MV-4-11 (cell line): ENCODE results near the gene ALCAM.

Experiments
- DNase-seq: peaks from one replicate; lab custom pipeline; 2025; lab: John Stamatoyannopoulos, UW

Gene ALCAM

GRCh38 chr3:105429034-105429762 is 62.5 kb downstream of the ALCAM start:
- no peak for DNase-seq

- DNase-seq = peak; percentile 78
These were observed 63.7 kb downstream of the ALCAM start for GRCh38 chr3:105430455-105430854.

GRCh38 chr3:105431200-105431599 is 64.5 kb downstream of the ALCAM start:
- no peak for DNase-seq

GRCh38 chr3:105435277-105435676 is 68.6 kb downstream of the ALCAM start:
- DNase-seq = no peak

GRCh38 chr3:105436687-105437086 is 70.0 kb downstream of the ALCAM start:
- no peak for DNase-seq

- DNase-seq = no peak
These were observed 73.4 kb downstream of the ALCAM start for GRCh38 chr3:105440113-105440512.

DNA sequence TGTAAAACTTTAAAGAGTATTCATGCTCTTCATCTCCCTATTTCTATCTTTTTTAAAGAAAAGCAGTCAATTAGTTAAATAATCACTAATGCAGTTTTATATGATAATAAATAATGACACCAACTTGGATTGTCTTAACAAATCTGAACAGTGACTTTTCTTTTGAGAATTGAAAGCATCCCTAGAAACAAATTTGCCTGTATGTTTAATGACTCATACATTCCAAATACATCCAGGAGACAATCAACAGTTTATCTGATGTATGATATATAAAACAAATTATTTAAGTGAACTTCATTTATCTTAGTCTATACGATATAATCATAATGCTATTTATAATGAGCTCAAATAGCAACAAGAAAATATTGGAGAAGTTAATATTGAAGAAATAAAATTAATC is 78.0 kb downstream of the ALCAM start:
- DNase-seq = no peak

- DNase-seq = no peak
These were observed 81.8 kb downstream of the ALCAM start for GRCh38 chr3:105448338-105448982.

DNA sequence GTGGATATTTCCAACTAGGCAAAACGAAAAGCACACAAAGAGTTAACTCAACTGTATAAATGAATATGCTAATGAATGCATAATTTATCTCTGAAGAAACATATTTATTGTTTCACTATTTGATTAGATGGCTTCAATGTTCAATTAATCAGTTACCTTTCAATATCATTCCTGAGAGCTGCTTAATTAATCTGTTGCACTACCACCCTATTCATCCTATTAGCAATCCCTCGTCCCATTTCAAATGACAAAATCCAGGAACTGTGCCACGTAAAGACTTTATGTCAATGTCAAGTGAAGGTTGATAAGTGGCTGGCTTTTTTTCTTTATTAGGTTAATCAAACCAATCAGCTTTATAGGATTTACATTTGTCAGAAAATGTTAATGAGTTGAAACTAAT is 82.7 kb downstream of the ALCAM start:
- no peak for DNase-seq

GRCh38 chr3:105456017-105456416 is 89.3 kb downstream of the ALCAM start:
- no peak for DNase-seq

DNA sequence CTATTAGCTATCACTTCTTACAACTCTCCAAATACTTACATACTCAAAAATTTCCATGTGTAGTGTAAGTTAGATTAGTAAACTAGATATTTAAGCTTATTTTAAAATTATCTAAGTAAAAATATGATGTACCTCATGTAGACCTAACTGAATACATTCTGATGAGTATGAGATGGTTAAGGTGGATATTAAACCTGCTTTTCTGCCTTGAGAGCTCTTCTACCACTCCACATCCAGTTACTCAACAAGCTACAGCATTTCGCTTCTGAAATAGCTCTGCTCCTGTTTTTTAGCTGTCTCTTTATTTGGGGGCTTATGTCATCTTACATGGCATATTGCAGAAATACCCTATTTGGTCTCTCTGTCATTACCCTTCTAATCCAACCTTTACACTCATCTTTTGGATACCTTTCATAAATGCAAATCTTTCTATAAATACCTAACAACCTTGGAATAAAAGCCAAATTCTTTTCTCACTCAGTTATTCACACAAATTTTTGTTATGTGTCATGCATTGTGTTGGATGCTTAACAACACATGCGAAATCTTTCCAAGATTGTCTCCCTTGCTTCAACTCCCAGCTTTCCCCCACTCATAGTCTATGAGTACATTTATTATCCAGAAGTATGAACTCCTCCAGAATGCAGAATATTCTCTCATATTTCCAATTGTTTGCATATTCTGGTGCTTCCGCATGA is 92.0 kb downstream of the ALCAM start:
- no peak for DNase-seq

GRCh38 chr3:105459566-105460290 is 93.0 kb downstream of the ALCAM start:
- DNase-seq = no peak

DNA sequence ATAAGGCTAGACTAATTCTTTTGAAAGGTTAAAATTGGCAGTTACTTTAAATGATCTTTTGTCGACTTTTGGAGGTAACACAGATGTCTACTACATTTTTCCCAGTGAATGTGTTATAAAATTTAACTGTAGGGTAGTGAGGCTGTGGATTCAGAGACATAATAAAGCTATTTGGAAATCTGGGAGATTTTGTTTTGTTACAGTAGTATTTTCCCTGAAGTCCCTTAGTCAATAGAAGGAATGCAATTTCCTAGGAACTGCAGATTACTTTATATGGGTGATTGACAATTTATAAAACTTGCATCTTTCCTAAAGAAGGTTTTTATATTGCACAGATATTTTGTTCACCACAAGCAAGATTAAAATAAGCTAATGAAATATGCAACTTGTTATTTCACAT is 96.9 kb downstream of the ALCAM start:
- DNase-seq = no peak

- DNase-seq = no peak
These were observed 98.6 kb downstream of the ALCAM start for GRCh38 chr3:105465251-105465853.

- no peak for DNase-seq
These were observed 99.4 kb downstream of the ALCAM start for GRCh38 chr3:105466072-105466471.

- no peak for DNase-seq
These were observed 100.0 kb downstream of the ALCAM start for GRCh38 chr3:105466495-105467404.

DNA sequence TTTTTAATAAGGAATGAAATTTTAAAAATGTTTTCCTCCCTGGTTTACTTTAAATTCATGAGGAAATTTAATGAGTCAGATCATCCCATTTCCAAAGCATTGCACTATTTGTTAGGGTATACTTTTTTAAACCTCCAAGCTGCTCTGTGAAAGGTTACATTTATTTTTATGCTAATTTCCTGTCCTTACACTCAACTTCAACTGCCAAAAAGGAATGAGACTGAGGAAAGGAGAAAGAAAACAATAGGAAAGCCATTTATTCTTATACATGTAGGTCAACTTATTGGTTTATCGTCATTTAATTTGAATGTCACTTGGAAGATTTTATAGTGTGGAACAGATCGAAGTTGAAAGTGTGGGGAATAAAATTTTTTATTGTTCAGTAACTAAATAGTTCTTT is 104.1 kb downstream of the ALCAM start:
- DNase-seq = no peak

DNA sequence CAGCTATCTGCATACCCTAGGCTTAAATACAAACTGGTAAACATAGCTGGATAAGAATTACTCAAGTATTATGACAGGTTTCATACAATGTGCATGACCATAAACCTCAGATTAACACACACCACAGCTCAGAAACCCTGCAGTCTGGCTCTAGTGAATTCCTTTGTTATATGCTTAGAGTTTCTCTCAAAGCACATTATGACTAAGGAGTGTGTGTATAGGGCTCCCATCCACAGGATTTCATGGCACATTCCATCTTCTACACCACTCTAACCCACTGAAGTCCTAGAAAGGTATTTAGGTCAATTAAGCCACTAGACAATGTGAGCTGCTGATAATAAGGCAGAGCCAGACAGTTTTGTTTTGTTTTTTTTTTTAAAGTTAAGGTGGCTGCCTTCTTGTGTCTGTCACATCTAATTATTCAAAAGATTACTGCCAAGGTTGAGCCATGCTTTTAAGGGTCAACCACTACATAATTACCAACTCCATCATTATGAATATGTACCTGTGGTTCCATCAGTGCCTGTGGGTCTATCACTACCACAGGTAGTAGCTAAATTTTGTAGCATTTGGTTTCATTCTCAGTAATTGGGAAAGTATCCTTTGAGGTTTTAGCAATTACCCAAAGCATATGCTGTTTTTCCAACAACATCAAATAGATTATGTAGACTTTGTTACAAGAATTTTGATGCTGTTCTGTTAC is 107.0 kb downstream of the ALCAM start:
- peak; percentile 4 for DNase-seq

GRCh38 chr3:105480768-105481167 is 114.1 kb downstream of the ALCAM start:
- DNase-seq = no peak

DNA sequence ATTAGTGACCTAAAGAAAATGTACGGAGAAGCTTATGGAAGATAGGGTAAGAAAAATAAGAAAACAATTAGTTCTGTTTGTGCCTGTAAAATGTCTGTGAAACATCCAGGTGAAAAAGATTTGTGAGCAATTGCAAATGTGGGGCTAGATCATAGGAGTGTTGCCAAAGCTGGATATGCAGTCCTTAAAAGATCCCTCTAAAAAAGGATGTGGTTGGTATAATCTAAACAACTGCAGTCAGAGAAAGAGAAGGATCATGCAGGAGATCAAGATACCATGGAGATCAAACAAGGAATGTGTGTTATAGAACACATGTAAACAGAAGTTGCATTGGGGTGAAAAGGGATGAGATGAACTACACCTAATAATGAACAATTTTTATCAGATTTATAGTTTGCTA is 116.8 kb downstream of the ALCAM start:
- DNase-seq = no peak
